ENCODE results near the gene ATP8A2.
"Not testable (repeated sequence)": the region's sequence is repeated elsewhere in the genome, so short reads cannot be mapped to it uniquely, and the experiment has no call there.

ATP8A2 gene

DNA sequence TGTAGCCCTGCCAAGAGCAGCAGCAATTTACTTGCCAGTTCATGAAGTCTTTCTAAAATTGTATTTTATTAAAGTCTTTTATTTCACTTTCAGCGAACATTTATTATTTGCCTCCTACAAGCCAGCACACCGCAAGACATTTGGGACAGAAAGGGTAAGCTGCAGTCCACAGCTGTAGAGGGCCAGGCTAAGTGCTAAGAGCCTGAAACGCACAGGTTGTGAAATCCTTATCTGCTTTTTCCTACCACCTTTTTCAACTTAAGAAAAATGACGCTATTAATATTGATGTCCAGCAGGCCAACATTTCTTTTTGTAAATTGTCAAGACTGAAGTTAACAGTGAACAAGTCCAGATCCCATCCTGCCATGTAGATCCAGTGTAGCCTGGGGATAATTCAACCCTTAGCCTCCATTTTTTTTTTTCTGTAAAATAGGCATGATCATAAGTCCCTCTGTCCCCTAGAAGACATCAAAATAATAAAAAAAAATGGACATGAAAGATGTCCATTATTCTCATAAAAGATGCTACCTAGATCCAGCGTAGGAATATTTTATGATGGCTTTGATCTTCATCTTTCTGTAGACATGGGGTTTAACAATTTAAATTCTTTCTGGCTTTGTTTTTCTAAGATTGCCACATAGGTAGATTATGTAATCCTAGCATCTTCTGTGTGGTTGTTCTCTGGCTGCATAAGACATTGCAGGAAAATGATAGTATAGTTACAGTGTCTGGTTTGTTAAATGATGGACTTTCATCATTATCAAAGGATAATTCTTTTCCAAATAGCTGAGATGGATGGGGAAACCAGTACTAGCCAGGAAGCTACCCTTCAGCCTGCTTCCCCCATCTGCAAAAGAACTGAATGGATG is 551.7 kb downstream of the ATP8A2 start:
- DNase-seq (ENCODE audit: low spot score), result no peak

GRCh38 chr13:25927363-25927762 is 555.6 kb downstream of the ATP8A2 start:
- no peak for DNase-seq (ENCODE audit: low spot score)

DNA sequence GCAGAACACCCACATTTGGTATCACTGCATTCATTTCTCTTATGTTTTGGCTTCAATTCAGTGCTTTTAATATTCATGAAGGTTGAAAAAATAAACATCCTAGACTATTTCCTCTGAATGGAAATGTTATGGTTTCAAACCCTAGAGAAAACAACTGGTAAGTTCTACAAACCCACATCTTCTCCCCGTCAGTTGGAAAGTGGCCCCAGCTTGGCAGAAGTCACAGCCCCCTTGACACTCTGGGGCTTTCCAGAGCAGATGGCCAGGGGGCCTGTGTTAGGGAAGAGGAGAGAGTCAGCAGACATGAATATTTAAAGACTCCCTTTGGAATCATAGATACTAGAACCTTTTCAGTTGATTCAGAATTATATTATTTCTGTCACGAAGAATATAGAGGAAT is 556.2 kb downstream of the ATP8A2 start:
- no peak for DNase-seq (ENCODE audit: low spot score)

DNA sequence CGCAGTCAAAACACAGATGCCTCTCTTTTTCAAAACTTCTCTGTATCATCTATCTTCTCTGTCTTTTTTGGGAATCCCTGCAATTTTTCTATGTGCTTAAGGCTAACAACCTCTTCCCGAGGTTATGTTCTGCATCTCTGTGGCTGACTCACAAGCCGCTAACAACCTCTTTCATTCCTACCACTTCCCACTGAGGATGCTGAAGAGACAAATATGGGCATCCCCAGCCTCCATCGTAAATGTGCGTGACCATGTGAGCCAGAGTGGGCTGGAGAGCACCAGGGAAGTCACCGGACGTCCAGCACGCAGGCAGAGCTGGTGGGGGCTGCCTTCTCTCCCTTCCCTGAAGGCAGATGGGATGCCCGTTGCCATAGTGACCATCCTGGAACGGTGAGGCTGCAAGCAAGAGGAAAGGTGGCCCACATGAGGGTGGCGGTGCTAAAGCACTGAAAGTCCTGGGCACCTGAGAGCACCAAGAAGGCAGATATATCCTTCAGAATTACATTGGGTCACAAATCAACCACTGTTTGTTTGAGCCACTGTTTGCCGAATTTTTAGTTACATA is 557.2 kb downstream of the ATP8A2 start:
- no peak for DNase-seq (ENCODE audit: low spot score)

GRCh38 chr13:25929816-25930215 is 558.0 kb downstream of the ATP8A2 start:
- DNase-seq (ENCODE audit: low spot score), result no peak

DNA sequence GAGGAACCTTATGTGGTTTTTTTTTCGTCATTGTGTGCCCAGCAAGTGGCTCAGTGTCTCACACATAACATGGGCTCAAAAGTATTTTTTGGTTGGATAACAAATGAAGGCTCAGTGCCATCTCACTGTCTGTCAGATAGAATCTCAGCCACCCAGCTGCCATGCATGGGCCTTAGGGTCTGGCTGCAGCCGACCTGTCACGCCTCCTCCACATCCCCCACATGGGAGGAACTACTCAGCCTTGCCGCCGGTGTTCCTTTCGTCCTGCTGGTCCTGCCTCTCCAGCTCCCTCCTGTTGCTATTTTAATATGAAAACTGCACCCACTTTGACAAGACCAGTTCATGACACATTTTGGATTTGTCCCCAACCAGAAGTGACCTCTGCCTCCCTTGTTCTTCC is 558.9 kb downstream of the ATP8A2 start:
- no peak for DNase-seq (ENCODE audit: low spot score)

DNA sequence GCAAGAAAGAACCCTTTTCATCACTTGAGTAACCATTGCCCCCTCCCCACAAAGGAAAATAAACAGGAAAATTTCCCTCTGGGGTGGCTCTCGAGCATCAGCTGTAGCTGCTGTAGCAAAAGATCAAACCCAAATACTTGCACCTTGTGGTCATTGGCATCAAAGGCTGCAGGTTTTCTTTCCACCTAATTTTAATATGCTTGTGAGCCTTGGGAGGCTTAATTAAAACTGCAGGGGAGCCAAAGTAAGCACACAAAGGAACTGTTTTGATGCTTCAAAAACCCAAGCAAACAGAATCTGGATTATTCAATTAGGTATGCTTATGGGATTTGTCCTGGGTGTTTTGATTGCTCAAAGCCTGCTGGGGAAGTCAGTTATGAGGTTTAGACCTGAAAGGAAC is 560.6 kb downstream of the ATP8A2 start:
- no peak for DNase-seq (ENCODE audit: low spot score)

GRCh38 chr13:25933520-25933919 is 561.7 kb downstream of the ATP8A2 start:
- DNase-seq (ENCODE audit: low spot score), result no peak

- no peak for DNase-seq (ENCODE audit: low spot score)
Observed at GRCh38 chr13:25934127-25934526, 562.4 kb downstream of the ATP8A2 start.

DNA sequence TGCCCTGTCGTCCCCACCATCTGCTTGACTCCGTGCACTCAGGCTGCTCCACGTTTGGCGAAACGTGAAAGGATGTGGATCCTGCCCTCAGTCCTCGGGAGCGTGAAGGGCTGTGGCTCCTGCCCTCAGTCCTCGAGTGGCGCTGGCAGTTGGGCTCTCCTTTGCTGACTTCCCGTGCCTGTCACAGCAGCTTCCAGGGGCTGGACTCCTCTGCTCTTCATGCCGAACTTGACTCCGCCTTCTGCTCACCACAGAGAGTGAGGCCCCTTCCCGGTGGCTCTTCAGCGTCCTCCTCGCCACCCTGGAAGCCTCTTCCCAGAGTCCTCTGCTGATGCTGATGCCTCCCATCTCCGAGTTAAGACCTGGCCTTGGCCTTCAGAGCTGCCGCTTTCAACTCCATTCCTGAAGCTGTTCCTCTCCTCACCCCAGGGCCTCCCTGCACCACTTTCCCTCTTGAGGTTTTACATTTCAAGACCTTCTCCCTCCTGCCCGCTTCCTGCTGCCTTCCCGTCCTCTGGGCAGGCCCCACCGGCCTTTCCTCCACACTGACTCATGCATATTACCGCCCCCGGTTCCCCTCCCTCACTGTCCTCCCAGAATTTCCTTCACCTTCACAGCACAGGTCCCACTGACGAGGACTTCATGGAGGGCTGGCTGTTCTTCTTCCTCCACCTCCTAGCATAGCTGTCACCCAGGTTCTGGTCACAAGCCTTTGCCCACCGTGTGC is 568.4 kb downstream of the ATP8A2 start:
- no peak for DNase-seq (ENCODE audit: low spot score)

GRCh38 chr13:25943081-25943480 is 571.3 kb downstream of the ATP8A2 start:
- DNase-seq (ENCODE audit: low spot score), result no peak

DNA sequence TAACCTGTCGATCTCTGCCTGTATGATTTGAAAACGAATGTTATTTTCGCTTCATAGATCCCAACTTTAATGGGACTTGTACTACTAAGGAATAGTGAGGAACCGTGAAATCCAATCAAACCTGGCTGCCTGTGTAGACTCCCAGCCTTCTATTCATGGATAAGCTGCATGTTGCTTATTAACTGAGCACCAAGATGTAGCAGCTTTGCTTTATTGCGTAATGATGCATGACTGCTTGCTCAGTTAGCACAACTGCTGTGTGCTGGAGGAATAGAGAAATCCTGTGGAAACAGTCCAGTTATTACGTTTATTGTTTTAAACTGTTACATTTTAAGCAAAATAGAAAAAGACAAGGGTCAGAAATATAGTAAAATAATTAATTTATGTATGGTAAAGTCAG is 571.9 kb downstream of the ATP8A2 start:
- DNase-seq (ENCODE audit: low spot score), result no peak

DNA sequence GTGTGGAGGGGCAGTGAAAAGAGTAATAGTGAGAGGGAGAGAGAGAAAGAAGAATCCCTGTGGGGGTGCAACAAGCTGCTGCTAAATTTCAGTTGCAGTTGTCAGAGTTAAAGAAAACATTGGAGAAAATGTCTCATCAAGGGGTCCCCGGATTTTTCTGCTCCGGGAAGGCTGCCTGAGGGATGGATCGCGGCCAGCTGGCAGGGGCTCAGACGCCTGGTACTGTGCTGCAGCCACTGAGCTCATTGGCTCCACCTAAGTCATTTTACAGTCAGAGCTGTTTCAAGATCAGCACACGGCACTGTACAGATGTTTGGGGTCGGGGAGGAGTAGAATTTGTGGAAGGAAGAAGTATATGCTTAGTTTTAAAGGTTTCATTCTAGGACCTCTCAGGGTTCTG is 573.8 kb downstream of the ATP8A2 start:
- DNase-seq (ENCODE audit: low spot score), result no peak

DNA sequence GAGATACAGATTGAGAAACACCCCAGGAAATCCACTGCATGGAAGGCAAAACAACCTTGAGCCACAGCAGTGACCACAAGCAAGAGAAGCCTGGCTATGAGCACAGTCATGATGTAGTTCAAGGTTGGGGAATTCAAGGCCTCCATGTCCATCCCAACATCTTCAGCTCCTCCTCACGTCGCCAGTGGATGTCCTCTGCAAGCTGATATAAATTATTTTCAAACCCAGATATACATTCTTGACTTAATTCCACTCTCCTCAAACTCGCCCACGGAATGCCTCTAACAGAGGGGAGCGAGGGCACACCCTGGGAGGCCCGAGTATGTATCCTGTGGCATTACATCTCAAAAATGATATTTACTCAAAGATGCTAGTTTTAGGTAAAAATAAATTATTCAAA is 574.5 kb downstream of the ATP8A2 start:
- no peak for DNase-seq (ENCODE audit: low spot score)

DNA sequence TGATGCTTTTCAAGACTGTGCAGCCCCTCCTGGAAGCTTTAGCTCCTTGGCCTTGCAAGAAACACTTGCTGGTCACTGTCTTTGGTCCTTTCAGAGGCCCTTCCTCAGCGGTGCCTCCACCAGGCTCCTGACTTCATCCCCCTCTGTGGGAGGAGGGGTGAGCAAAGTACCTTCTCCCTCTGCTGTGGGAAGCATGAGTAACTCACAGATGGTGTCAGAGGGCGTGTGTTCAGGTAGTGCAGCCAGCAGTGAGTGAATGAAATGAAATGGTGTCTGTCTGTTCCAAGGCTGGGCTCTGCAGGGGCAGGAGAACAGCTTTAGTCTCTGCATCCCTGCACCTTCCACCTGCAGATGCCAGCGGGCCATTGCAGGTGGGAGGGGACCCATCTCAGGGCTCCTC is 577.1 kb downstream of the ATP8A2 start:
- DNase-seq (ENCODE audit: low spot score), result no peak

DNA sequence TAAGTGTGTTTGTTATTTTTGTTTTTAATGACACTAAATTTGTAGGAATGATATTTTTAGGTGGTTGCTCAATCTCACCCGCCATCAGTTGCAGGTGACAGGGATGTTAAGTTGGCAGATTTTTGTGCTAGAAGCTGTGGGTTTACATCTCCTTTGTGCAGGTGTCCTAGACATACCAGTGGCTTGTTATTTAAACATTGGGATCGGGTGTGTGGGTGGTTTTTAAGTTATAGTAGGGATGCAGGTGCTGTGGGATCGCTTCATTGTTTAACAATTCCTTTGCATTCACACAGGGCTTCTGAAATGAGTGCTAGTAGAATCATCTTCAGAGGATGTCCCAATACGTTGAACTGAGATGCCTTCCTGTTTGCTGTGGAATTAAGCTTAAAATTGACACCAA is 580.1 kb downstream of the ATP8A2 start:
- DNase-seq (ENCODE audit: low spot score), result no peak

GRCh38 chr13:25954080-25954479 is 582.3 kb downstream of the ATP8A2 start:
- DNase-seq (ENCODE audit: low spot score), result not testable (repeated sequence)

GRCh38 chr13:25954943-25955342 is 583.2 kb downstream of the ATP8A2 start:
- not testable (repeated sequence) for DNase-seq (ENCODE audit: low spot score)

- no peak for DNase-seq (ENCODE audit: low spot score)
Observed at GRCh38 chr13:25958986-25959385, 587.2 kb downstream of the ATP8A2 start.

DNA sequence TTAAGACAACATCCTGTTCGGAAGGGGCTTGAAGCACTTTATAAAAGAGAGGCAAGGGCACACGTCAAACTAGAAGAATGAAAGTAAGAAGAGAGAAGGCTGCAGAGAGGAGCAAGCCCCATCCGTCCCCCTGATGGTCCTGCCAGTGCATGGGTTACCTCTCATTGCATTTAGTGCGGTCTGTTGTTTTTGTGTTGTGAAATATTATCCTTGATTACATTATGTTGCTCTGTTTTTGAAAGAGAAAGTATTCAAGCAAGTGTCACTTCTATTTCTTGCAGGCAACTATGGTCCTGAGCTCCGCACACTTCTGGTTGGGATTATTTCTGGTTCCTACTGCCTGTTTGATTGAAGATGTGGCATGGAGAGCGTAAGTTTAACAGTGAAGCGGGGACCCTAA is 589.5 kb downstream of the ATP8A2 start:
- no peak for DNase-seq (ENCODE audit: low spot score)

DNA sequence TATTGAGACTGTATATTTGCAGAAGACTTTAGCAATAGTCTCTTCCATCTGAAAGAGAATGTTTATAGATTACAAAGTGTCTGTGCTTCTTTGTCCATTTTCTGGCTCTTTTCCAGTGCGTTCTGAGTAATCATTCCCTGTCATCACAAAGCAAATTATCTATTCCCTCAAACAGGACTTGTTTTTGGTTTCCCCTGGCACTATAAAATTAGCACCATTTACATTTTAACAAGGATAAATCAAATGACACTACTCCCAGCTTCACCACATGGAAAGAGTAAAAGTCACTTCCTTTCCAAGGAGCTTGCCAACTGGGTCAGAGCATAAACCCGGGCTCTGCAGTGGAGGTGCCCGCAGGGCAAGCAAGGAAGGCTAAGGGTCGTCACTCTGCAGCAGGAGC is 591.9 kb downstream of the ATP8A2 start:
- no peak for DNase-seq (ENCODE audit: low spot score)

GRCh38 chr13:25965596-25965995 is 593.8 kb downstream of the ATP8A2 start:
- DNase-seq (ENCODE audit: low spot score), result no peak

DNA sequence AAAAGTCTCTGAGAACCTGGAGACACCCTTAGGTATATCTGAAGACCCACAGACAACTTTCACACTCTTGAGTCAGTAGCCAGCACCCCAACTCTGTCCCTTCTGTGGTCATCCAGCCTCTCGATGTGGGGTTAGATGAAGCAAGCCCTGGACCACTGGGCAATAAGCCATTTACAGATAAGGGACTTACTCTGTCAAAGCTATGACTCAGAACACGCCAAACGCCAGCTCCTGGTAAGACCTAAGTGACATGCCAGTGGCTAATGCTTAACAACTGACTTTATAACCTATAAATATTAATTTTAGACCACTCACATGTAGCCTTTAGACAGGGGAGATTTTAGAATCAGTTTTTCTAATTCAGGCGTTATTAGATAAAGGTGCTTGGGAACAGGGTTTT is 594.3 kb downstream of the ATP8A2 start:
- DNase-seq (ENCODE audit: low spot score), result no peak
